ENCODE data around the gene CIRBP. TPM values are rescaled to one million over a fixed set of nuclear protein-coding genes. Genes with fewer than 3 reads are reported as not detected.
A peak's percentile ranks its signal among the peaks of the same experiment; 100 is the strongest.

The CIRBP gene
- total and polyA plus RNA-seq, 2 of the 13 experiments (the other 11 are each of a cell fraction or from before 2014, with no cell fraction given), result 133 to 140 TPM

DNA sequence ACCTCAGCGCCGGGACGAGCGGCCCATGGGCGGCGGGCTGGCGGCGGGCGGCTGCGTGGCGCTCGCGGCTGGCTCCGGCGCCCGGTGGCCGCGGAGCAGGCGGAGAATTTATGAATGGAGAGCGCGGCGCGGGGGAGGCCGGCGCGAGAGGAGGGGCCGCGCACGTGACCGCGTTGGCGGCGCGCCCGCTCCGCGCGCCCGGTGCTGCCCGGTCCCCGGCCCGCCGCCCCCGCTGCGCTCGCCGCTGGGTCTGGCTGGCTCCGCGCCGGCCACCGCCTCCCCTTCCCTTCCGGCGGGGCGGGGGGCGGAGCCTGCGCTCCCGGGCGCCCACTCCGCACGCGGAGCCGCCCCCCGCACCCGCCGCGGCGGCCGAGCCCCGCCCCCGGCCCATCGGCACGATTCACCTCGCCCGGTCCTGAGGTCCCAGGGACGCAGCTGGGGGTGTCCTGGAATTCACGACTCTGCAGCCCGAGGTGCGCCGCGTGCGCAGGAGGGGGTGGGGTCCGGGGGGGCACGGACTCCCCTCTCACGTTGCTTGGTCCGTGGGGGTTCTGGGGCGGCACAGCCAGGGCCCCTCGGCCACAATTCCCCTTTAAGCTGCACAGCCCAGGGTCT lies 31.3 kb upstream of the CIRBP start, which contains the start of gene CBARP (continued):
- TF ChIP-seq TAF15 (IDR thresholded peaks at IDR 0.05; ENCODE audit: low read depth, low read length, poor library complexity, severe bottlenecking) (no peak), HNRNPLL (IDR thresholded peaks at IDR 0.05; ENCODE audit: low read depth, low read length, poor library complexity, severe bottlenecking) (peak; percentile 64), THAP11 (CRISPR knock-in tag; IDR thresholded peaks at IDR 0.05) (0 out of 2 replicates have a peak, but pooled peaks have one; percentile 11), JARID2 (CRISPR knock-in tag; IDR thresholded peaks at IDR 0.05; ENCODE audit: insufficient replicate concordance) (no peak), RFX1 (IDR thresholded peaks at IDR 0.05) (no peak), ZNF160 (CRISPR knock-in tag; IDR thresholded peaks at IDR 0.05) (no peak), FOXA3 (CRISPR knock-in tag; IDR thresholded peaks at IDR 0.05) (no peak), ZSCAN29 (CRISPR knock-in tag; conservative IDR thresholded peaks at IDR 0.05) (no peak), MIXL1 (CRISPR knock-in tag; IDR thresholded peaks at IDR 0.05) (no peak), REPIN1 (CRISPR knock-in tag; IDR thresholded peaks at IDR 0.05; ENCODE audit: borderline replicate concordance, low read depth) (no peak), ZNF136 (CRISPR knock-in tag; IDR thresholded peaks at IDR 0.05; ENCODE audit: low read depth) (no peak), MIER2 (CRISPR knock-in tag; IDR thresholded peaks at IDR 0.05) (no peak), JUND (CRISPR knock-in tag; IDR thresholded peaks at IDR 0.05) (no peak), ZNF44 (CRISPR knock-in tag; IDR thresholded peaks at IDR 0.05) (no peak), RNF2 (conservative IDR thresholded peaks at IDR 0.05; ENCODE audit: low read depth) (no peak)
- TF ChIP-seq, protein P1, sequence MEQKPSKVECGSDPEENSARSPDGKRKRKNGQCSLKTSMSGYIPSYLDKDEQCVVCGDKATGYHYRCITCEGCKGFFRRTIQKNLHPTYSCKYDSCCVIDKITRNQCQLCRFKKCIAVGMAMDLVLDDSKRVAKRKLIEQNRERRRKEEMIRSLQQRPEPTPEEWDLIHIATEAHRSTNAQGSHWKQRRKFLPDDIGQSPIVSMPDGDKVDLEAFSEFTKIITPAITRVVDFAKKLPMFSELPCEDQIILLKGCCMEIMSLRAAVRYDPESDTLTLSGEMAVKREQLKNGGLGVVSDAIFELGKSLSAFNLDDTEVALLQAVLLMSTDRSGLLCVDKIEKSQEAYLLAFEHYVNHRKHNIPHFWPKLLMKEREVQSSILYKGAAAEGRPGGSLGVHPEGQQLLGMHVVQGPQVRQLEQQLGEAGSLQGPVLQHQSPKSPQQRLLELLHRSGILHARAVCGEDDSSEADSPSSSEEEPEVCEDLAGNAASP (CRISPR knock-in tag; IDR thresholded peaks at IDR 0.05; ENCODE audit: borderline replicate concordance), result no peak
- TF ChIP-seq, protein P2, sequence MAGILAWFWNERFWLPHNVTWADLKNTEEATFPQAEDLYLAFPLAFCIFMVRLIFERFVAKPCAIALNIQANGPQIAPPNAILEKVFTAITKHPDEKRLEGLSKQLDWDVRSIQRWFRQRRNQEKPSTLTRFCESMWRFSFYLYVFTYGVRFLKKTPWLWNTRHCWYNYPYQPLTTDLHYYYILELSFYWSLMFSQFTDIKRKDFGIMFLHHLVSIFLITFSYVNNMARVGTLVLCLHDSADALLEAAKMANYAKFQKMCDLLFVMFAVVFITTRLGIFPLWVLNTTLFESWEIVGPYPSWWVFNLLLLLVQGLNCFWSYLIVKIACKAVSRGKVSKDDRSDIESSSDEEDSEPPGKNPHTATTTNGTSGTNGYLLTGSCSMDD (CRISPR knock-in tag; IDR thresholded peaks at IDR 0.05), result no peak
- TF ChIP-seq, protein P3, sequence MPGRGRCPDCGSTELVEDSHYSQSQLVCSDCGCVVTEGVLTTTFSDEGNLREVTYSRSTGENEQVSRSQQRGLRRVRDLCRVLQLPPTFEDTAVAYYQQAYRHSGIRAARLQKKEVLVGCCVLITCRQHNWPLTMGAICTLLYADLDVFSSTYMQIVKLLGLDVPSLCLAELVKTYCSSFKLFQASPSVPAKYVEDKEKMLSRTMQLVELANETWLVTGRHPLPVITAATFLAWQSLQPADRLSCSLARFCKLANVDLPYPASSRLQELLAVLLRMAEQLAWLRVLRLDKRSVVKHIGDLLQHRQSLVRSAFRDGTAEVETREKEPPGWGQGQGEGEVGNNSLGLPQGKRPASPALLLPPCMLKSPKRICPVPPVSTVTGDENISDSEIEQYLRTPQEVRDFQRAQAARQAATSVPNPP (CRISPR knock-in tag; IDR thresholded peaks at IDR 0.05), result no peak
- TF ChIP-seq, protein P4, sequence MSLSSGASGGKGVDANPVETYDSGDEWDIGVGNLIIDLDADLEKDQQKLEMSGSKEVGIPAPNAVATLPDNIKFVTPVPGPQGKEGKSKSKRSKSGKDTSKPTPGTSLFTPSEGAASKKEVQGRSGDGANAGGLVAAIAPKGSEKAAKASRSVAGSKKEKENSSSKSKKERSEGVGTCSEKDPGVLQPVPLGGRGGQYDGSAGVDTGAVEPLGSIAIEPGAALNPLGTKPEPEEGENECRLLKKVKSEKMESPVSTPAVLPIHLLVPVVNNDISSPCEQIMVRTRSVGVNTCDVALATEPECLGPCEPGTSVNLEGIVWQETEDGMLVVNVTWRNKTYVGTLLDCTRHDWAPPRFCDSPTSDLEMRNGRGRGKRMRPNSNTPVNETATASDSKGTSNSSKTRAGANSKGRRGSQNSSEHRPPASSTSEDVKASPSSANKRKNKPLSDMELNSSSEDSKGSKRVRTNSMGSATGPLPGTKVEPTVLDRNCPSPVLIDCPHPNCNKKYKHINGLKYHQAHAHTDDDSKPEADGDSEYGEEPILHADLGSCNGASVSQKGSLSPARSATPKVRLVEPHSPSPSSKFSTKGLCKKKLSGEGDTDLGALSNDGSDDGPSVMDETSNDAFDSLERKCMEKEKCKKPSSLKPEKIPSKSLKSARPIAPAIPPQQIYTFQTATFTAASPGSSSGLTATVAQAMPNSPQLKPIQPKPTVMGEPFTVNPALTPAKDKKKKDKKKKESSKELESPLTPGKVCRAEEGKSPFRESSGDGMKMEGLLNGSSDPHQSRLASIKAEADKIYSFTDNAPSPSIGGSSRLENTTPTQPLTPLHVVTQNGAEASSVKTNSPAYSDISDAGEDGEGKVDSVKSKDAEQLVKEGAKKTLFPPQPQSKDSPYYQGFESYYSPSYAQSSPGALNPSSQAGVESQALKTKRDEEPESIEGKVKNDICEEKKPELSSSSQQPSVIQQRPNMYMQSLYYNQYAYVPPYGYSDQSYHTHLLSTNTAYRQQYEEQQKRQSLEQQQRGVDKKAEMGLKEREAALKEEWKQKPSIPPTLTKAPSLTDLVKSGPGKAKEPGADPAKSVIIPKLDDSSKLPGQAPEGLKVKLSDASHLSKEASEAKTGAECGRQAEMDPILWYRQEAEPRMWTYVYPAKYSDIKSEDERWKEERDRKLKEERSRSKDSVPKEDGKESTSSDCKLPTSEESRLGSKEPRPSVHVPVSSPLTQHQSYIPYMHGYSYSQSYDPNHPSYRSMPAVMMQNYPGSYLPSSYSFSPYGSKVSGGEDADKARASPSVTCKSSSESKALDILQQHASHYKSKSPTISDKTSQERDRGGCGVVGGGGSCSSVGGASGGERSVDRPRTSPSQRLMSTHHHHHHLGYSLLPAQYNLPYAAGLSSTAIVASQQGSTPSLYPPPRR (CRISPR knock-in tag; IDR thresholded peaks at IDR 0.05; ENCODE audit: borderline replicate concordance), result 0 out of 2 replicates have a peak, but pooled peaks have one; percentile 28
- TF ChIP-seq, protein P5, sequence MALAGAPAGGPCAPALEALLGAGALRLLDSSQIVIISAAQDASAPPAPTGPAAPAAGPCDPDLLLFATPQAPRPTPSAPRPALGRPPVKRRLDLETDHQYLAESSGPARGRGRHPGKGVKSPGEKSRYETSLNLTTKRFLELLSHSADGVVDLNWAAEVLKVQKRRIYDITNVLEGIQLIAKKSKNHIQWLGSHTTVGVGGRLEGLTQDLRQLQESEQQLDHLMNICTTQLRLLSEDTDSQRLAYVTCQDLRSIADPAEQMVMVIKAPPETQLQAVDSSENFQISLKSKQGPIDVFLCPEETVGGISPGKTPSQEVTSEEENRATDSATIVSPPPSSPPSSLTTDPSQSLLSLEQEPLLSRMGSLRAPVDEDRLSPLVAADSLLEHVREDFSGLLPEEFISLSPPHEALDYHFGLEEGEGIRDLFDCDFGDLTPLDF (CRISPR knock-in tag; IDR thresholded peaks at IDR 0.05), result no peak

Data from HepG2 (cell line).